Keratinocyte (primary cell): ENCODE data around the gene CCDC9B. TPM values are rescaled to one million over a fixed set of nuclear protein-coding genes. Genes with fewer than 3 reads are reported as not detected.
A peak's percentile ranks its signal among the peaks of the same experiment; 100 is the strongest.

Source experiments
- DNase-seq: peaks from one replicate; pipeline ENCODE4 v3.0.0-alpha.2; 2011; ENCODE audit warnings: low read depth, missing footprints, low spot score
- FAIRE-seq: peaks from 2 replicates; lab custom pipeline; 2011; peaks lifted over from hg19 to GRCh38; lab: Jason Lieb, UNC
- H2AFZ ChIP-seq: 2 replicates; pipeline ENCODE4 v1.6.0; 2012; ENCODE audit warnings: low read length, control low read depth, inconsistent platforms; ENCODE audit not compliant: control insufficient read depth
- H3K27ac ChIP-seq: 2 replicates; pipeline ENCODE4 v1.5.1; 2011; ENCODE audit warnings: low read length; ENCODE audit not compliant: control insufficient read depth, insufficient read depth
- H3K27me3 ChIP-seq: 3 replicates; pipeline ENCODE4 v1.6.0; 2011; ENCODE audit warnings: low read length; ENCODE audit not compliant: control insufficient read depth, insufficient read depth; ENCODE audit errors: extremely low read depth
- H3K36me3 ChIP-seq, 2 experiments: 2 replicates in 1 of 2; 3 replicates in 1 of 2; pipeline ENCODE4 v1.5.1; 2011; ENCODE audit warnings: low read length in 2 of 2, mild to moderate bottlenecking in 1 of 2; ENCODE audit not compliant: control insufficient read depth in 2 of 2, insufficient read depth in 2 of 2; ENCODE audit errors: extremely low read depth in 1 of 2
- H3K4me1 ChIP-seq: 3 replicates; pipeline ENCODE4 v1.5.1; 2011; ENCODE audit warnings: low read length; ENCODE audit not compliant: control insufficient read depth, insufficient read depth; ENCODE audit errors: extremely low read depth
- H3K4me2 ChIP-seq: 3 replicates; pipeline ENCODE4 v1.6.0; 2011; ENCODE audit warnings: low read depth, low read length; ENCODE audit not compliant: control insufficient read depth, insufficient read depth; ENCODE audit errors: extremely low read depth
- H3K4me3 ChIP-seq, 3 experiments: fragments of 200-600 bp in 1 of 3; sonication (generic) in 1 of 3; 2 replicates in 2 of 3; 3 replicates in 1 of 3; pipeline ENCODE4 v1.5.1; 2011 to 2016; ENCODE audit warnings: low read length in 3 of 3, mild to moderate bottlenecking in 3 of 3, control low read depth in 2 of 3, inconsistent platforms in 1 of 3, low read depth in 1 of 3, mixed read lengths in 1 of 3, mixed run types in 1 of 3, moderate library complexity in 1 of 3; ENCODE audit not compliant: control insufficient read depth in 2 of 3, insufficient read depth in 2 of 3; ENCODE audit errors: extremely low read depth in 1 of 3
- H3K79me2 ChIP-seq: 2 replicates; pipeline ENCODE4 v1.6.0; 2012; ENCODE audit warnings: low read length; ENCODE audit not compliant: control insufficient read depth, insufficient read depth
- H3K9ac ChIP-seq: 3 replicates; pipeline ENCODE4 v1.6.0; 2011; ENCODE audit warnings: low read length; ENCODE audit not compliant: control insufficient read depth, insufficient read depth; ENCODE audit errors: extremely low read depth
- H3K9me1 ChIP-seq: 3 replicates; pipeline ENCODE4 v1.6.0; 2011; ENCODE audit warnings: low read length; ENCODE audit not compliant: control insufficient read depth, insufficient read depth; ENCODE audit errors: extremely low read depth
- H3K9me3 ChIP-seq: 2 replicates; pipeline ENCODE4 v1.5.1; 2012; ENCODE audit warnings: low read depth, low read length; ENCODE audit not compliant: control insufficient read depth
- H4K20me1 ChIP-seq: 3 replicates; pipeline ENCODE4 v1.6.0; 2011; ENCODE audit warnings: low read length; ENCODE audit not compliant: control insufficient read depth, insufficient read depth; ENCODE audit errors: extremely low read depth
- CTCF ChIP-seq, 3 experiments: IDR thresholded peaks in 1 of 3; conservative IDR thresholded peaks in 1 of 3; optimal IDR thresholded peaks in 1 of 3; 2 replicates in 2 of 3; 3 replicates in 1 of 3; pipeline versions ENCODE3 to v1.5.1; 2011; ENCODE audit warnings: low read length in 3 of 3, mild to moderate bottlenecking in 3 of 3, moderate library complexity in 2 of 3, control low read depth in 1 of 3, inconsistent platforms in 1 of 3; ENCODE audit not compliant: insufficient read depth in 2 of 3; ENCODE audit errors: extremely low read depth in 1 of 3
- EZH2 ChIP-seq: IDR thresholded peaks from one replicate; pipeline ENCODE4 v1.6.1; 2012; ENCODE audit warnings: inconsistent platforms, mild to moderate bottlenecking, low read length, moderate library complexity
- dilution Hi-C: fragments of 300-500 bp; cut with MboI; formaldehyde crosslinking; loops from one replicate; pipeline ENCODE4 v1.7.0; 2020; ENCODE audit warnings: low sequenced_read_pairs; ENCODE audit not compliant: extremely low pct_ligation_motif_present
- polyA plus RNA-seq, 5 experiments: library from polyadenylated mRNA; depleted of rRNA in 3 of 5; stranded (reverse) in 3 of 5; stranded (forward) in 1 of 5; unstranded in 1 of 5; fragments of >200 nt; gene quantifications; 1 replicate in 1 of 5; 2 replicates in 3 of 5; 3 replicates in 1 of 5; pipeline versions ENCODE4 v1.2.1 to v1.2.3, GENCODE V29; 2011 to 2012; ENCODE audit warnings: missing spikeins in 2 of 5, low read depth in 1 of 5, low replicate concordance in 1 of 5

The CCDC9B gene
- polyA plus RNA-seq, 1 donor (not counting 4 experiments of a cell fraction or from before 2014, with no cell fraction given) = 9.6 TPM

- H3K79me2 ChIP-seq = no peaks in the 10 kb centered on the region
- TF ChIP-seq EZH2 = no peak
- no peak for TF ChIP-seq CTCF (optimal IDR thresholded peaks at IDR 0.05 in 1 of 3, IDR thresholded peaks at IDR 0.05 in 1 of 3, conservative IDR thresholded peaks at IDR 0.05 in 1 of 3; ENCODE audit: extremely low read depth in 1 of 3, insufficient read depth in 2 of 3, low read length in 3 of 3)
- H3K9me1 ChIP-seq = no peaks in the 10 kb centered on the region
- H3K27me3 ChIP-seq = no peaks in the 10 kb centered on the region
- no peaks in the 10 kb centered on the region for H3K36me3 ChIP-seq
- H2AFZ ChIP-seq = no peak overlapping the region
- H3K27ac ChIP-seq = no peak overlapping the region
- no peaks in the 10 kb centered on the region for H3K9me3 ChIP-seq
- peaks cover 37% of the 10 kb centered on the region for H3K4me1 ChIP-seq
- FAIRE-seq (peak; percentile 85), DNase-seq (no peak)
- peak overlapping the region in 1 of 3 experiments; percentile 8 for H3K4me3 ChIP-seq
- no peak overlapping the region for H3K9ac ChIP-seq
- H3K4me2 ChIP-seq = peak overlapping the region; percentile 59
- dilution Hi-C loops = no loop called here
- H4K20me1 ChIP-seq = no peaks in the 10 kb centered on the region
Observed at GRCh38 chr15:40360015-40360414, 19.3 kb upstream of the CCDC9B start.

- Histone ChIP-seq H3K36me3 (no peaks in the 10 kb centered on the region), H3K9ac (no peak overlapping the region), H3K4me3 (peak overlapping the region; percentile 36 to 51 (median 44)), H3K9me1 (no peaks in the 10 kb centered on the region), H3K4me2 (peak overlapping the region; percentile 91), H2AFZ (no peak overlapping the region), H4K20me1 (no peaks in the 10 kb centered on the region), H3K9me3 (no peaks in the 10 kb centered on the region), H3K4me1 (peaks cover 31% of the 10 kb centered on the region), H3K27me3 (no peaks in the 10 kb centered on the region), H3K27ac (no peak overlapping the region), H3K79me2 (no peaks in the 10 kb centered on the region)
- peak in 1 of 3 experiments; percentile 40 for TF ChIP-seq CTCF (optimal IDR thresholded peaks at IDR 0.05 in 1 of 3, IDR thresholded peaks at IDR 0.05 in 1 of 3, conservative IDR thresholded peaks at IDR 0.05 in 1 of 3; ENCODE audit: extremely low read depth in 1 of 3, insufficient read depth in 2 of 3, low read length in 3 of 3)
- no peak for TF ChIP-seq EZH2
- DNase-seq = no peak
- no peak for FAIRE-seq
- dilution Hi-C loops = no loop called here
Observed at GRCh38 chr15:40358471-40359353, 18.0 kb upstream of the CCDC9B start.
